H9 (cell line): ENCODE results near the gene DMAP1. TPM values are rescaled to one million over a fixed set of nuclear protein-coding genes. Genes with fewer than 3 reads are reported as not detected.

ENCODE experiments used
- DNase-seq: peaks from one replicate; pipeline ENCODE4 v3.0.0-alpha.2; 2017
- H2AFZ ChIP-seq: one replicate; pipeline ENCODE4 v1.6.1; 2013; ENCODE audit warnings: mild to moderate bottlenecking, low read length, control low read depth, moderate library complexity
- H2AK5ac ChIP-seq: 2 replicates; pipeline ENCODE4 v1.6.1; 2013; ENCODE audit warnings: low read length, control low read depth, mixed read lengths; ENCODE audit not compliant: insufficient read length
- H2BK120ac ChIP-seq: one replicate; pipeline ENCODE4 v1.6.1; 2013; ENCODE audit warnings: low read depth, mild to moderate bottlenecking, low read length, control low read depth, inconsistent platforms; ENCODE audit not compliant: poor library complexity, severe bottlenecking
- H2BK12ac ChIP-seq: 2 replicates; pipeline ENCODE4 v1.6.1; 2013; ENCODE audit warnings: low read length, control low read depth, mixed read lengths, low read depth; ENCODE audit not compliant: insufficient read length
- H2BK15ac ChIP-seq: 2 replicates; pipeline ENCODE4 v1.6.1; 2013; ENCODE audit warnings: low read depth, low read length, control low read depth
- H2BK20ac ChIP-seq: one replicate; pipeline ENCODE4 v1.6.1; 2013; ENCODE audit warnings: low read depth, mild to moderate bottlenecking, low read length, control low read depth, inconsistent platforms; ENCODE audit not compliant: poor library complexity, severe bottlenecking
- H2BK5ac ChIP-seq: 2 replicates; pipeline ENCODE4 v1.6.1; 2013; ENCODE audit warnings: low read length, control low read depth, mixed read lengths; ENCODE audit not compliant: insufficient read length
- H3K14ac ChIP-seq: 2 replicates; pipeline ENCODE4 v1.6.1; 2013; ENCODE audit warnings: low read length, control low read depth; ENCODE audit not compliant: insufficient read depth
- H3K18ac ChIP-seq: 2 replicates; pipeline ENCODE4 v1.6.1; 2013; ENCODE audit warnings: low read depth, mild to moderate bottlenecking, mixed read lengths, low read length, control low read depth; ENCODE audit not compliant: insufficient read length
- H3K23ac ChIP-seq: 2 replicates; pipeline ENCODE4 v1.6.1; 2013; ENCODE audit warnings: low read length, control low read depth, mixed read lengths, low read depth; ENCODE audit not compliant: insufficient read length
- H3K23me2 ChIP-seq: 2 replicates; pipeline ENCODE4 v1.6.1; 2013; ENCODE audit warnings: low read depth, mild to moderate bottlenecking, mixed read lengths, low read length, control low read depth; ENCODE audit not compliant: insufficient read length, poor library complexity, severe bottlenecking
- H3K27ac ChIP-seq: 2 replicates; pipeline ENCODE4 v1.5.1; 2013; ENCODE audit warnings: low read length, control low read depth, mixed read lengths, low read depth; ENCODE audit not compliant: insufficient read length
- H3K27me3 ChIP-seq: 2 replicates; pipeline ENCODE4 v1.6.1; 2013; ENCODE audit warnings: low read length, control low read depth, inconsistent platforms; ENCODE audit not compliant: insufficient read depth
- H3K4ac ChIP-seq: 2 replicates; pipeline ENCODE4 v1.6.1; 2013; ENCODE audit warnings: low read depth, mild to moderate bottlenecking, control low read depth, inconsistent platforms, low read length, moderate library complexity
- H3K4me1 ChIP-seq: 2 replicates; pipeline ENCODE4 v1.6.1; 2013; ENCODE audit warnings: low read length, control low read depth, inconsistent platforms; ENCODE audit not compliant: insufficient read depth
- H3K4me2 ChIP-seq: 2 replicates; pipeline ENCODE4 v1.6.1; 2013; ENCODE audit warnings: low read length, control low read depth, mixed read lengths; ENCODE audit not compliant: insufficient read length, insufficient read depth
- H3K56ac ChIP-seq: 2 replicates; pipeline ENCODE4 v1.6.1; 2013; ENCODE audit warnings: low read depth, mild to moderate bottlenecking, mixed read lengths, low read length, control low read depth; ENCODE audit not compliant: insufficient read length
- H3K79me1 ChIP-seq: 2 replicates; pipeline ENCODE4 v1.6.1; 2013; ENCODE audit warnings: low read depth, mild to moderate bottlenecking, moderate library complexity, low read length, control low read depth, inconsistent platforms; ENCODE audit not compliant: insufficient read depth, poor library complexity, severe bottlenecking
- H3K79me2 ChIP-seq: 2 replicates; pipeline ENCODE4 v1.6.1; 2013; ENCODE audit warnings: low read length, control low read depth, inconsistent platforms; ENCODE audit not compliant: insufficient read depth
- H3K9ac ChIP-seq: 2 replicates; pipeline ENCODE4 v1.6.1; 2013; ENCODE audit warnings: low read length, control low read depth, mixed read lengths; ENCODE audit not compliant: insufficient read length; ENCODE audit errors: extremely low read depth
- H3K9me3 ChIP-seq: one replicate; pipeline ENCODE4 v1.6.1; 2013; ENCODE audit warnings: low read depth, low read length, inconsistent platforms; ENCODE audit not compliant: control insufficient read depth
- H3T11ph ChIP-seq: one replicate; pipeline ENCODE4 v1.6.1; 2013; ENCODE audit warnings: mild to moderate bottlenecking, low read length, control low read depth, inconsistent platforms
- H4K20me1 ChIP-seq: one replicate; pipeline ENCODE4 v1.6.1; 2013; ENCODE audit not compliant: control insufficient read depth, insufficient read length, insufficient read depth
- H4K5ac ChIP-seq: 2 replicates; pipeline ENCODE4 v1.6.1; 2013; ENCODE audit warnings: low read depth, mild to moderate bottlenecking, mixed read lengths, low read length, control low read depth; ENCODE audit not compliant: insufficient read length
- H4K8ac ChIP-seq: replicated peaks from 2 replicates; pipeline ENCODE4 v1.6.1; 2013; ENCODE audit warnings: low read length, control low read depth, mixed read lengths, low read depth; ENCODE audit not compliant: insufficient read length
- H4K91ac ChIP-seq: 2 replicates; pipeline ENCODE4 v1.6.1; 2013; ENCODE audit warnings: low read depth, mild to moderate bottlenecking, moderate library complexity, mixed read lengths, low read length, control low read depth; ENCODE audit not compliant: insufficient read length
- H3K27ac Mint-ChIP-seq, 3 experiments: 2 replicates in 2 of 3; 3 replicates in 1 of 3; pipeline ENCODE4 v1.8.0; 2020 to 2021; ENCODE audit warnings: mixed read lengths in 3 of 3, mild to moderate bottlenecking in 1 of 3, moderate library complexity in 1 of 3
- H3K27me3 Mint-ChIP-seq: 2 replicates; pipeline ENCODE4 v1.8.0; 2021; ENCODE audit warnings: low read depth, mild to moderate bottlenecking, moderate library complexity, mixed read lengths
- H3K36me3 Mint-ChIP-seq, 3 experiments: 2 replicates in 2 of 3; 3 replicates in 1 of 3; pipeline ENCODE4 v1.8.0; 2020 to 2021; ENCODE audit warnings: low read depth in 3 of 3, mixed read lengths in 3 of 3; ENCODE audit not compliant: insufficient read depth in 1 of 3
- H3K4me1 Mint-ChIP-seq, 2 experiments: 2 replicates each; pipeline ENCODE4 v1.8.0; 2020; ENCODE audit warnings: mixed read lengths in 2 of 2
- H3K4me3 Mint-ChIP-seq, 2 experiments: 2 replicates in 1 of 2; 3 replicates in 1 of 2; pipeline ENCODE4 v1.8.0; 2020 to 2021; ENCODE audit warnings: mild to moderate bottlenecking in 2 of 2, mixed read lengths in 2 of 2, moderate library complexity in 1 of 2
- H3K9me3 Mint-ChIP-seq, 2 experiments: 2 replicates in 1 of 2; 3 replicates in 1 of 2; pipeline ENCODE4 v1.8.0; 2020; ENCODE audit warnings: mild to moderate bottlenecking in 2 of 2, mixed read lengths in 2 of 2, moderate library complexity in 1 of 2
- CTCF ChIP-seq: fragments of 200-600 bp; sonication (generic); conservative IDR thresholded peaks from 3 replicates; pipeline ENCODE4 v1.8.0; 2021; ENCODE audit warnings: antibody characterized with exemption, mild to moderate bottlenecking
- WGBS: extraction: QIAGEN DNeasy Blood & Tissue Kit; methylation state at CpG from one replicate; pipeline ENCODE4 v1.1.7; 2013; ENCODE audit warnings: missing lambda C conversion rate, low lambda C conversion rate, mixed read lengths; ENCODE audit not compliant: insufficient read length; ENCODE audit errors: extremely low coverage; 5-methylcytosine and 5-hydroxymethylcytosine counted together
- total RNA-seq: library from RNA; stranded (reverse); gene quantifications from 2 replicates; pipeline ENCODE4 v1.2.1, GENCODE V29; 2021

Gene DMAP1
- total RNA-seq, 1 experiment from 2014 or later: 55.3 TPM

DNA sequence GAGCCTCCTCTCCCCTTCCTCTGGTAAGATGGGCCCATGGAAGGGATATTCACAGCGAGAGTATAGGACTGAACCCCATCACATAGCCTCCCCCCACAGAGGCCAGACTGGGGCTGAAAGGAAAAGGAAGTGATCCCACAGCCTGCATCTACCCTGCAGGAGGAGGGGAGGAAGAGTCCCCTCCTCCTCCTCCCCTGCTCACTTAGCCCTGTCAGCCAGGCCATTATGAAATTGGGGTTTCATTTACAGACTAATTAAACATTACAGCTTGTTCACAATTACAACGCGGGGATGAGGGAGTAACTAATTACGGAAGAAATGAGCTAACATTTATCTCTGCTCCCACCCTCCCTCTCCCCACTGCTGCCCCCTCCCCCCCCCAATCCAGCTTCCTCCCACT, 25.4 kb downstream of the DMAP1 start:
- H2BK15ac ChIP-seq: no peak overlapping the region
- no peak overlapping the region for H4K8ac ChIP-seq
- H3K9me3 ChIP-seq: no peaks in the 10 kb centered on the region
- H3K4me2 ChIP-seq: no peak overlapping the region
- no peak overlapping the region for H4K91ac ChIP-seq
- H3K27ac Mint-ChIP-seq: no peak overlapping the region
- H3K23me2 ChIP-seq: no peaks in the 10 kb centered on the region
- H3K56ac ChIP-seq: no peak overlapping the region
- H3K36me3 Mint-ChIP-seq: peaks cover 0 to 8% (median 5%) of the 10 kb centered on the region in 3 experiments; a peak in 4 of 7 replicates
- no peak overlapping the region for H3K4me3 Mint-ChIP-seq
- H3K79me2 ChIP-seq: no peaks in the 10 kb centered on the region
- H2AFZ ChIP-seq: no peak overlapping the region
- no peak overlapping the region for H3K27ac ChIP-seq
- no peak for DNase-seq
- TF ChIP-seq CTCF: no peak
- H3K14ac ChIP-seq: no peak overlapping the region
- no peak overlapping the region for H2BK5ac ChIP-seq
- no peaks in the 10 kb centered on the region for H3K9me3 Mint-ChIP-seq
- no peaks in the 10 kb centered on the region for H3K27me3 ChIP-seq
- no peak overlapping the region for H3T11ph ChIP-seq
- H3K23ac ChIP-seq: no peak overlapping the region
- H2BK20ac ChIP-seq: no peak overlapping the region
- H3K4ac ChIP-seq: no peak overlapping the region
- no peaks in the 10 kb centered on the region for H4K20me1 ChIP-seq
- H4K5ac ChIP-seq: no peak overlapping the region
- H3K27me3 Mint-ChIP-seq: no peaks in the 10 kb centered on the region; the same call in 1 of the 2 replicates
- no peaks in the 10 kb centered on the region for H3K79me1 ChIP-seq
- no peak overlapping the region for H2BK12ac ChIP-seq
- H3K4me1 ChIP-seq: peaks cover 3% of the 10 kb centered on the region; the same call in 1 of the 2 replicates
- H3K4me1 Mint-ChIP-seq: peaks cover 17 to 44% of the 10 kb centered on the region in 2 experiments
- WGBS: no CpG with 5 or more reads among the region's 4 CpGs
- no peak overlapping the region for H3K18ac ChIP-seq
- H3K9ac ChIP-seq: no peak overlapping the region
- H2AK5ac ChIP-seq: no peak overlapping the region
- no peak overlapping the region for H2BK120ac ChIP-seq
